ENCODE data around the gene ZNF543.
"Not testable (repeated sequence)": the region's sequence is repeated elsewhere in the genome, so short reads cannot be mapped to it uniquely, and the experiment has no call there.

Gene ZNF543

GRCh38 chr19:57362997-57363687, 42.9 kb downstream of the ZNF543 start, which contains the start of the genes TRAPPC2B and ZNF547:
Gene TRAPPC2B, plus strand, starts transcription at chr19:57363551. Its CDS starts 1,283 bp downstream, at chr19:57364834.
Gene ZNF547, plus strand, starts transcription at chr19:57363551. Its CDS starts 5,005 bp downstream, at chr19:57368556.
- H3K4me3 ChIP-seq (ENCODE audit: low read length) = peak within 1 kb of the TSS; percentile 82
- peak; percentile 97 for DNase-seq (ENCODE audit: low read depth)
- no peak for TF ChIP-seq CTCF (conservative IDR thresholded peaks at IDR 0.05; ENCODE audit: low read depth, low read length)

DNA sequence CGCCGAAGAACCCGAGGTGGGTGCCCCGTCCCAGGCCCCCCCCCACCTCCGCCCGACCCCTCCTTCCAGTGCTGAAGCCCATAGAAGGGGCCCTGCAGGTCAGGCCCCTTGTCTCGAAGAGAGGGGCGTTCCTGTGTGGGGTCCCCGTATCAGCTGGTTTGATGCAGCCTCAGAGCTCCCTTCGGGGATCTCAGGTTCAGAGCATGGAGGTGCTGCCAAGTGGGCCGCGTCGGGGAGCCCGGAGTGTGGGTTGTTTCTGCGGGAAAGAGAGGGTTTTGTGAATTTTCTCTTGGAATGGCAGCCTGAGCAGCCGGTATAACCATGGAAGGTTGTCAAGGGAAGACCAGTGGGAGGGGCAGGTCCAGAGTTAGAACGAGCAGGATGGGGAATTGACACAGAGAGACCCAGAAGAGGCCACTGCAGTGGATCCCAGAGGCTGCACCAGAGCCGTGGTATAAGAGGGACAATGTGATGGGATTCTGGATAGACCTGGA, 43.5 kb downstream of the ZNF543 start:
- TF ChIP-seq CTCF (conservative IDR thresholded peaks at IDR 0.05; ENCODE audit: low read depth, low read length) = no peak
- no peak for DNase-seq (ENCODE audit: low read depth)
- peak overlapping the region; percentile 82 for H3K4me3 ChIP-seq (ENCODE audit: low read length)

- TF ChIP-seq CTCF (conservative IDR thresholded peaks at IDR 0.05; ENCODE audit: low read depth, low read length) = no peak
- H3K4me3 ChIP-seq (ENCODE audit: low read length) = no peak overlapping the region
- DNase-seq (ENCODE audit: low read depth) = no peak
Observed at GRCh38 chr19:57366776-57367175, 46.5 kb downstream of the ZNF543 start.

DNA sequence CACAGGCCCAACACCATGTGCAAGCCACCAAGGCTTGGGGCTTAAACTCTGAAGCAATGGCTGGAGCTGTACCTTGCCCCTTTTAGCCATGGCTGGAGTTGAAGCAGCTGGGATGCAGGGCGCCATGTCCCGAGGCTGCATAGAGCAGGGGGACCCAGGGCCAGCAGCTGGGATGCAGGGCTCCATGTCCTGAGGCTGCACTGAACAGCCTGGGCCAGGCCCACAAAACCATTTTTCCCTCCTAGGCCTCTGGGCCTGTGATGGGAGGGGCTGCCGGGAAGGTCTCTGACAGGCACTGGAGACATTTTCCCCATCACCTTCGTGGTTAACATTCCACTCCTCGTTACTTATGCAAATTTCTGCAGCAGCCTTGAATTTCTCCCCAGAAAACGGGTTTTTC, 53.9 kb downstream of the ZNF543 start:
- no peak for TF ChIP-seq CTCF (conservative IDR thresholded peaks at IDR 0.05; ENCODE audit: low read depth, low read length)
- H3K4me3 ChIP-seq (ENCODE audit: low read length) = no peak overlapping the region
- no peak for DNase-seq (ENCODE audit: low read depth)

- H3K4me3 ChIP-seq (ENCODE audit: low read length); DNase-seq (ENCODE audit: low read depth): not testable (repeated sequence)
Observed at GRCh38 chr19:57374647-57375046, 54.4 kb downstream of the ZNF543 start.

GRCh38 chr19:57376151-57376550, 55.9 kb downstream of the ZNF543 start:
- no peak overlapping the region for H3K4me3 ChIP-seq (ENCODE audit: low read length)
- no peak for TF ChIP-seq CTCF (conservative IDR thresholded peaks at IDR 0.05; ENCODE audit: low read depth, low read length)
- no peak for DNase-seq (ENCODE audit: low read depth)

GRCh38 chr19:57377498-57378146, 57.4 kb downstream of the ZNF543 start:
- H3K4me3 ChIP-seq (ENCODE audit: low read length) = no peak overlapping the region
- DNase-seq (ENCODE audit: low read depth) = no peak

More at GRCh38 chr19:57377498-57378146, 57.4 kb downstream of the ZNF543 start:
- TF ChIP-seq CTCF (conservative IDR thresholded peaks at IDR 0.05; ENCODE audit: low read depth, low read length) = no peak

Data from retinal pigment epithelial cell (primary cell).